Measurements from ENCODE around the gene CRTC3. TPM values are rescaled to one million over a fixed set of nuclear protein-coding genes. Genes with fewer than 3 reads are reported as not detected.

The CRTC3 gene
- total RNA-seq, 1 donor from 2014 or later: 33.3 TPM

GRCh38 chr15:90581771-90582352 is 52.1 kb downstream of the CRTC3 start:
- no peak overlapping the region for H3K4me3 Mint-ChIP-seq
- TF ChIP-seq CTCF (conservative IDR thresholded peaks at IDR 0.05): no peak
- H3K27ac Mint-ChIP-seq (ENCODE audit: unreplicated experiment): no peak overlapping the region
- H3K9me3 Mint-ChIP-seq: no peaks in the 10 kb centered on the region
- no peaks in the 10 kb centered on the region for H3K27me3 Mint-ChIP-seq (ENCODE audit: low read depth)
- no peaks in the 10 kb centered on the region for H3K36me3 Mint-ChIP-seq (ENCODE audit: low read depth)
- DNase-seq (ENCODE audit: low read depth, low spot score): no peak
- peaks cover 32% of the 10 kb centered on the region for H3K4me1 Mint-ChIP-seq

- Mint-ChIP-seq H3K27ac (ENCODE audit: unreplicated experiment) (no peak overlapping the region), H3K36me3 (ENCODE audit: low read depth) (no peaks in the 10 kb centered on the region), H3K4me1 (peaks cover 32% of the 10 kb centered on the region), H3K27me3 (ENCODE audit: low read depth) (no peaks in the 10 kb centered on the region), H3K4me3 (no peak overlapping the region), H3K9me3 (no peaks in the 10 kb centered on the region)
- no peak for DNase-seq (ENCODE audit: low read depth, low spot score)
- no peak for TF ChIP-seq CTCF (conservative IDR thresholded peaks at IDR 0.05)
These were observed 52.8 kb downstream of the CRTC3 start for GRCh38 chr15:90582553-90582952.

- TF ChIP-seq CTCF (conservative IDR thresholded peaks at IDR 0.05): no peak
- Mint-ChIP-seq H3K9me3 (no peaks in the 10 kb centered on the region), H3K27me3 (ENCODE audit: low read depth) (no peaks in the 10 kb centered on the region), H3K4me1 (peaks cover 36% of the 10 kb centered on the region), H3K36me3 (ENCODE audit: low read depth) (no peaks in the 10 kb centered on the region), H3K4me3 (peak overlapping the region; percentile 7), H3K27ac (ENCODE audit: unreplicated experiment) (peak overlapping the region; percentile 63)
- no peak for DNase-seq (ENCODE audit: low read depth, low spot score)
These were observed 53.9 kb downstream of the CRTC3 start for GRCh38 chr15:90583471-90584252.

GRCh38 chr15:90584841-90585240 is 55.1 kb downstream of the CRTC3 start:
- H3K27ac Mint-ChIP-seq (ENCODE audit: unreplicated experiment): no peak overlapping the region
- no peak for DNase-seq (ENCODE audit: low read depth, low spot score)
- H3K4me1 Mint-ChIP-seq: peaks cover 36% of the 10 kb centered on the region
- no peaks in the 10 kb centered on the region for H3K36me3 Mint-ChIP-seq (ENCODE audit: low read depth)
- no peaks in the 10 kb centered on the region for H3K9me3 Mint-ChIP-seq
- no peak overlapping the region for H3K4me3 Mint-ChIP-seq
- no peaks in the 10 kb centered on the region for H3K27me3 Mint-ChIP-seq (ENCODE audit: low read depth)
- TF ChIP-seq CTCF (conservative IDR thresholded peaks at IDR 0.05): no peak

- Mint-ChIP-seq H3K27me3 (ENCODE audit: low read depth) (no peaks in the 10 kb centered on the region), H3K27ac (ENCODE audit: unreplicated experiment) (no peak overlapping the region), H3K9me3 (no peaks in the 10 kb centered on the region), H3K4me3 (no peak overlapping the region), H3K4me1 (peaks cover 36% of the 10 kb centered on the region), H3K36me3 (ENCODE audit: low read depth) (peaks cover 3% of the 10 kb centered on the region)
- no peak for TF ChIP-seq CTCF (conservative IDR thresholded peaks at IDR 0.05)
- no peak for DNase-seq (ENCODE audit: low read depth, low spot score)
These were observed 56.1 kb downstream of the CRTC3 start for GRCh38 chr15:90585863-90586262.

Data from neural crest cell (in vitro differentiated cells).